Dendritic cell treated with granulocyte-macrophage colony-stimulating factor and Interleukin-4, amounts not matched to agents 40 ng/mL and 50 ng/mL, for 4 days (primary cell): ENCODE data around the gene DYNLT1.
"Not testable (repeated sequence)": the region's sequence is repeated elsewhere in the genome, so short reads cannot be mapped to it uniquely, and the experiment has no call there.

Experiments used
- H3K27ac Mint-ChIP-seq: one replicate; pipeline ENCODE4 v1.8.0; 2022; ENCODE audit warnings: mild to moderate bottlenecking, mixed read lengths
- H3K27me3 Mint-ChIP-seq: one replicate; pipeline ENCODE4 v1.8.0; 2022; ENCODE audit warnings: mild to moderate bottlenecking, mixed read lengths
- H3K36me3 Mint-ChIP-seq: one replicate; pipeline ENCODE4 v1.8.0; 2022; ENCODE audit warnings: low read depth, mixed read lengths
- H3K4me1 Mint-ChIP-seq: one replicate; pipeline ENCODE4 v1.8.0; 2022; ENCODE audit warnings: low read depth, mixed read lengths
- H3K4me3 Mint-ChIP-seq: one replicate; pipeline ENCODE4 v1.8.0; 2022; ENCODE audit warnings: mild to moderate bottlenecking, moderate library complexity, mixed read lengths
- H3K9me3 Mint-ChIP-seq: one replicate; pipeline ENCODE4 v1.8.0; 2022; ENCODE audit warnings: mixed read lengths
- intact Hi-C: fragments of 100-400 bp; cut with micrococcal nuclease; formaldehyde crosslinking; loops from one replicate; pipeline ENCODE4 v1.15.0; 2022

DYNLT1 gene

DNA sequence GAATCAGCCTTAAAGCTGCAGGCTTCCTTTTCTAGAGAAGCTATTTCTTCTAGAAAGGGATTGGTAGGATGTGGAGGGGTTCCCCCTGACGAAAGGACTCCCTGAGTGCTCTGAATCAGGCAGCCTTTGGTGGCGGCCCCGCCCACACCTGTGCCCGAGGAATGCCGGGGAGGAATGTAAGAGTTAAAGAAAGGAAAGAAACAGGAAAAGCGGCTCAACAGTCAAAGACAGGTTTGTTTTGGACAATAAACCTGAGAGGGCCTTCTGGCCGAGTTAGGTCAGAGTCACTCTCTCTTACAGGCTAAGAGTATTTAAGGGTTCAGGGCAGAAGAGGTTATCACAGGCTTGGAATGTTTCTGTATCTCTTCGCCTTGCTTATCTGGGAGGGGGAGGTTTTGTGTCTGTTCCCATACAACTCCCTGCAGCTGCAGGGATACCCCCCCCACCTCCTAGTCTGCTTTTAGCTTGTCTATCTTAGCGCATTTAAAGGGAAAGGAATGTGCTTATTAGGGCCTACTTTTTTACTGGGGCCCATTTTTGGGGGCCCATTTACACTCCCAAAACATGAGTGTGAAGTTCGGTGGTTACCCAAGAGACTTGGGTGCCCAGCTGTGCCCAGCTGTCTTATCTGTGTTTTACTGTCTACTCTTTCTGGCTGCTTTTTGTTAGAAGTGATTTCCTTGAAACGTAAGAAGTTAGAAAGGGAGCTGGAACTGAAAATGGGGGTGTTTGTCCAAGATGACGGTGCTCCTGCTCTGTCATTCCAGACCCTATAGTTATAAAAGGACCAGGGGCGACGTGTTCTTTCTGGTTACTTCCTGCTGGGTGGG, 32.8 kb downstream of the DYNLT1 start:
- H3K4me3 Mint-ChIP-seq = no peak overlapping the region
- no peaks in the 10 kb centered on the region for H3K4me1 Mint-ChIP-seq
- H3K27ac Mint-ChIP-seq = no peak overlapping the region
- H3K36me3 Mint-ChIP-seq = peaks cover 86% of the 10 kb centered on the region
- no peaks in the 10 kb centered on the region for H3K9me3 Mint-ChIP-seq
- intact Hi-C loops = no loop called here
- no peaks in the 10 kb centered on the region for H3K27me3 Mint-ChIP-seq

DNA sequence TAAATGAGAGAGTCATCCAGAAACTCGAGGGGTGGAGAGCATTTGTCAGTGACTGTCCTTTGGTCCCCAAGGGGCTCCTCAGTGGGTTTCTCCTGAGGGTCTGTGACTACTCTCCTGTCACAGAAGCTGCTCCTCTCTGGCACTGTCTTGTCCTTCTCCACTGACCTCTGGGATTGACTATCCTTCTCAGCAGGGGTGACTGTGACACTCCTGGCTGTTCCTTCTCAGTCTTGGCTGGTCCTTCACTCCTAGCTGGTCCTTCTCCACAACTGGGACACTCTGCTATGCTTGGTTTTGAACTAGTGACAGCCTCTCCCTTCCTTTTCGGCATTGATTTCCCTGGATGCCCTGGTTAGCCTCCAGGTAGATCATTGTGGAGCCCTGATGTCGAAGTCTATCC, 33.5 kb downstream of the DYNLT1 start:
- no peak overlapping the region for H3K27ac Mint-ChIP-seq
- no peaks in the 10 kb centered on the region for H3K4me1 Mint-ChIP-seq
- H3K27me3 Mint-ChIP-seq = no peaks in the 10 kb centered on the region
- no peak overlapping the region for H3K4me3 Mint-ChIP-seq
- no peaks in the 10 kb centered on the region for H3K9me3 Mint-ChIP-seq
- intact Hi-C loops = no loop called here
- H3K36me3 Mint-ChIP-seq = peaks cover 86% of the 10 kb centered on the region

DNA sequence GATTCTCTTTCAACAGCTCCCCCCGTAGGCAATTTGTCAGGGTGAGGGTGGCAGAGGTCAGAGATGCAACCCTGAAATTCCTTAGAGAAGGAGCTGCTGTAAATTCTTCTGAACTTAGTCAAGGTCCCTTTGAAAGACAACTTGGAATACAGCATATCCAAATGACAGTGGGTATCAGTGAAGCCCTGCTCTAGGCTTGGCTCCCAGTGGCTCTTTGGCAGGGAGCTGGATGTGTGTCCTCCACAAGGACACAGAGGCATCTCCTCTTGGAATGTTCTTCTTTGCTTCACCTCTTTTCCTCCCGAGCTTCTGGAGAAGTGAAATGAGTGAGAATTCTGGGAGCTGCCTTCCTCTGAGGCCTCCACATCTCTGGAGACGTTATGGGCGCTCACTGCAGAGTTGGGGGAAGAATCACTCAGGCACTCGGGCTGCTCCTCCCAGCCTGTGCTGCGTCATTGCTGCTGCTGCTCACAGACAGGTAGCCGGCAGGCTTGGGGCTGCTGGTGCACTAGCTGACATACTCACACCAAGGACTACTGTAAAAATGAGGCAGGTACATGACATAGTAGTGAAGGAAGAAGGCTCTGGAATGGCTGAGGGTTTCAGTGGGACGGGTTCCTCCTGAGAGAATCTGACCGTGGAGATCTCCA, 34.1 kb downstream of the DYNLT1 start:
- no peaks in the 10 kb centered on the region for H3K4me1 Mint-ChIP-seq
- no peak overlapping the region for H3K27ac Mint-ChIP-seq
- no peaks in the 10 kb centered on the region for H3K9me3 Mint-ChIP-seq
- intact Hi-C loops = no loop called here
- H3K36me3 Mint-ChIP-seq = peaks cover 86% of the 10 kb centered on the region
- H3K4me3 Mint-ChIP-seq = no peak overlapping the region
- H3K27me3 Mint-ChIP-seq = no peaks in the 10 kb centered on the region

DNA sequence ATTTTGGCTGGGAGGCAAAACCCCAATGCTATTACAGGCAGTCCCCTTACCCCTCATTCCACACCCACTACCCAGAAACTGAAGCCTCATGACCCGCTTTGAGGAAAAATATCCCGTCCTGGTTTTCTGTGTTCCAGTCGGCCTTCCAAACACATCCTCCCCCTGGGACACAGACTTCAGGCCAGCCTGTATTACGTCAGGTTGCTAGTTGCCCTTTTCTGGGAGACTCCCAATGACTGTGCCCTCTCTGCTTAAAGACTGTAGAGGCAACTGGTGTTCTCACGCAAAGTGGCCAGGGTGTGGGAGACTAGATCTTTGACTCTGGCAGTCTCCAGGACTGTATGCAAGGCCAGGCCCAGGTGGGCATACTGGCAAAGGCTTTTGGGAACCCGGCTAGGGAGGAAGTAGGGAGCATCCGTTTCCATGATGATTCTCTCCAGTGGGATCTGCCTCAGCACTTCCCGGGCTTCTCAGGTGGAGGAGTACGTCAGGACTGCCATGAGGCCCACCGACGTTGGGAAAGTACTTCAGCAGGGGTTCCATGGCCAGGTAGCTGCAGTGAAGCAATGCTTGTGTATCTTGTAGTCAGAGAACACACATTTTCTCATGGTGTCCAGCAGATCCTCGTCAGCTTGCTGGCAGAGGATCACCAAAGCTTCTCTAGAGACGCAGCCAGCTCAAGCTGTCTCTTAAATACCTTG, 34.9 kb downstream of the DYNLT1 start:
- no peak overlapping the region for H3K4me3 Mint-ChIP-seq
- no peaks in the 10 kb centered on the region for H3K9me3 Mint-ChIP-seq
- no peak overlapping the region for H3K27ac Mint-ChIP-seq
- H3K27me3 Mint-ChIP-seq = no peaks in the 10 kb centered on the region
- intact Hi-C loops = no loop called here
- H3K36me3 Mint-ChIP-seq = peaks cover 86% of the 10 kb centered on the region
- no peaks in the 10 kb centered on the region for H3K4me1 Mint-ChIP-seq

DNA sequence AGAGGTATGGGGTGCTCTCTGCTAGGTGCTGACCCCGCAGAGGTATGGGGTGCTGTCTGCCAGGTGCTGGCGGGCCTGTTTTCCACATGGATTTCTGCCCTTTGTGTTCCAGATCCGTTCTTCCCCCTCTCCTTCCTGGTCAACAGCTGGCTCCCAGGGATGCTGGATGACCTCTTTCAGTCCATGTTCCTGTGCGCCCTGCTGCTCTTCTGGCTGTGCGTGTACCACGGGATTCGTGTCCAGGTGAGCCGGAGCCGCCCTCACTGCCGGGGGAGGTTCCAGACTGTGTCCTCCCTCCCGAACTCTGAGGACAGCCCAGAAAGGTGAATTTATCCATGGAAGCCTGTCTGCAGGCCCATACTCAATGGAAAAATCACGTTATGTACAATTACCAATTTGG, 36.3 kb downstream of the DYNLT1 start:
- no peaks in the 10 kb centered on the region for H3K27me3 Mint-ChIP-seq
- no peaks in the 10 kb centered on the region for H3K4me1 Mint-ChIP-seq
- H3K27ac Mint-ChIP-seq = no peak overlapping the region
- H3K9me3 Mint-ChIP-seq = no peaks in the 10 kb centered on the region
- peaks cover 97% of the 10 kb centered on the region for H3K36me3 Mint-ChIP-seq
- intact Hi-C loops = no loop called here
- no peak overlapping the region for H3K4me3 Mint-ChIP-seq

DNA sequence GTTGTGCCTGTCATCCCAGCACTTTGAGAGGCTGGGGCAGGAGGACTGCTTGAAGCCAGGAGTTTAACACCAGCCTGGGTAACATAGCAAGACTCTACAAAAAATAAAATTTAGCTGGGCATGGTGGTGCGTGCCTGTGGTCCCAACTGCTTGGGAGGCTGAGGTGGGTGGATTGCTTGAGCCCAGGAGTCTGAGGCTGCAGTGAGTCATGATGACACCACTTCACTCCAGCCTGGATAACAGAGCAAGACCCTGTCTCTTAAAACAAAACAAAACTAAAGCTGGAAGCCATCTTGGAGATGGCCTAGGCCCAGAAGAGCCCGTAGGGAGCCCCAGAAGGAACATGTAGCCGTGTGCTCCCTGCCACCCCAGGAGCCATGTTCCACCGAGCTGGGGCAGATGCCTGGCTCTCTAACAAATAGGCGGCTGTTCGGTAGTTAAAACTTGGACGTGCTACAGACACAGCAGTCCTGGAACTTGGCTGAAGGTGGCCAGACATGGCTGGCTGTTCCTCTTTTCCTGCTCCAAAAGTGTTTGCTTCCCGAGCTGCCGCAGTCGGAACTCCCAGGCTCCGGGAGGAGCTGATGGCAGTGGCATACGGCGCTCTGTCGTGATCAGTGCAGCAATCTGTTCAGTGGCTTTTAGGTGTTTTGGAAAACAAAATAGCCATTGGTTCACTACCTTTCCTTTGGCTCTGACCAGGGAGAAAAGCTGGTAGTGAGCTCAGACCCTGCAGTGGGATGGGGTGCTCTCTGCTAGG, 37.0 kb downstream of the DYNLT1 start:
- H3K27me3 Mint-ChIP-seq = no peaks in the 10 kb centered on the region
- H3K36me3 Mint-ChIP-seq = peaks cover 99% of the 10 kb centered on the region
- H3K4me3 Mint-ChIP-seq = no peak overlapping the region
- intact Hi-C loops = no loop called here
- no peaks in the 10 kb centered on the region for H3K9me3 Mint-ChIP-seq
- H3K27ac Mint-ChIP-seq = no peak overlapping the region
- no peaks in the 10 kb centered on the region for H3K4me1 Mint-ChIP-seq

DNA sequence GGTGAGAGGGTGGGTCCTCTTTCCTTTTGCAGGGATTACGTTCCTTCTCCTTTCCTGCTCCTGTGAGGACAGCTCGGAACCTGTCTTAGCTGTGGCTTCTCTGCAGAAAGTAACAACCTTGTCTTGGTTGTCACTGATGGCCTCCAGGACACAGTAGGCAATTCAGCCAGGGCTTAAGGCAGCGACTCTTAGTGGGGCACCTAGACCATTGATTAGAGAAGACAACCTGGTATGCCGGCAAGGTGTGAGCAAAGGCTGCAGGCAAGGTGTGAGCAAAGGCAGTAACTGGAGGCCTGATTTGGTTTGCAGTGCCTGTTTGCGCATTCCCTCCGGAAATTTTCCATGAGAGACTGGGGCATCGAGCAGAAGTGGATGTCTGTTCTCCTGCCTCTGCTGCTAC, 37.6 kb downstream of the DYNLT1 start:
- peaks cover 99% of the 10 kb centered on the region for H3K36me3 Mint-ChIP-seq
- intact Hi-C loops = no loop called here
- no peak overlapping the region for H3K4me3 Mint-ChIP-seq
- H3K4me1 Mint-ChIP-seq = no peaks in the 10 kb centered on the region
- H3K9me3 Mint-ChIP-seq = no peaks in the 10 kb centered on the region
- H3K27ac Mint-ChIP-seq = no peak overlapping the region
- H3K27me3 Mint-ChIP-seq = no peaks in the 10 kb centered on the region

DNA sequence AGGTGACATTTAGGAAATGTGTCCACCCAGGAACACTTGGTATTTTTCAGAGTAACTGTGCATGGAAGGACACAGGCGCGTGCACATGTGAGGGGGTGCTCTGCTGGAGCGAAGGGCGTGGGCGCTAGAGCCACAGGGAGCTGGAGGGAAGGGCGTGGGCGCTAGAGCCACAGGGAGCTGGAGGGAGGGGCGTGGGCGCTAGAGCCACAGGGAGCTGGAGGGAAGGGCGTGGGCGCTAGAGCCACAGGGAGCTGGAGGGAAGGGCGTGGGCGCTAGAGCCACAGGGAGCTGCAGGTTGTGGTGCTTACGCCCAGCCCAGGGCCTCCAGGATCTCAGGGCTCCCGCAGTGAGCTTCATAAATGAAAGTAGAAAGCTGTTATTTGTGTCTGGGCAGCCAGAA, 38.5 kb downstream of the DYNLT1 start:
- H3K4me1 Mint-ChIP-seq, H3K27me3 Mint-ChIP-seq, H3K9me3 Mint-ChIP-seq, H3K27ac Mint-ChIP-seq, H3K4me3 Mint-ChIP-seq, intact Hi-C loops: not testable (repeated sequence)
- peaks cover 97% of the 10 kb centered on the region for H3K36me3 Mint-ChIP-seq

DNA sequence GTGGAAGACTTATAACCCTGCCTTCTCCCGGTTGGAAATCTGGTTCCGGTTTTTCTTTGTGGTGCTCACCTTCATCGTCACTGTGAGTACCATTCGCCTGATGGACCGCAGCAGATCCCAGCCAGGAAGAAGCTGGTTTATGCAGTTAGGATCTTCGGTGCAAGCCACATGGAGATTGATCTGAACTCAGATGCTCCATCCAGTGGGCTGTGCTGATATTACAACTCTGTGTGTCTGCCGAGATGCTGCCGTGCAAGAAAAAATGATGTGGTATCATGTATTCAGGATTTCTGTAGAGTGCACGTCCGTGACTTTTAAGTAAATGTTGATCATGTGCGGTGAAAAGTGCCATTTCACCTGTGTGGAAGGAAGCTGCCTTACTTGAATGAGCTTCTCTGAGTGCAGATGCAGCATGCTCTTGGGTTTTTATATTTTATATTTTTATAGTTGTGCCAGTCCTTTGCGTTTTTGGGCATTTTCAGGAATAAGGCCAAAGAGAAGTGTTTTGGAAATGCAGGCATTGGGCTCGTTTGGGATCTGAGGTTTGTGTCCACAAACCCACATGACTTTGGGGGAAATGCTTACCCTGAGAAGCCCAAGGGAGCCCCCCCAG, 39.2 kb downstream of the DYNLT1 start:
- Mint-ChIP-seq H3K4me3 (no peak overlapping the region), H3K27ac (no peak overlapping the region), H3K27me3 (no peaks in the 10 kb centered on the region), H3K9me3 (no peaks in the 10 kb centered on the region), H3K36me3 (peaks cover 94% of the 10 kb centered on the region), H3K4me1 (no peaks in the 10 kb centered on the region)
- intact Hi-C loops = loop anchor here (1.0 kb wide), 1 partner anchor 391 kb away; no protein-coding TSS in a partner anchor

DNA sequence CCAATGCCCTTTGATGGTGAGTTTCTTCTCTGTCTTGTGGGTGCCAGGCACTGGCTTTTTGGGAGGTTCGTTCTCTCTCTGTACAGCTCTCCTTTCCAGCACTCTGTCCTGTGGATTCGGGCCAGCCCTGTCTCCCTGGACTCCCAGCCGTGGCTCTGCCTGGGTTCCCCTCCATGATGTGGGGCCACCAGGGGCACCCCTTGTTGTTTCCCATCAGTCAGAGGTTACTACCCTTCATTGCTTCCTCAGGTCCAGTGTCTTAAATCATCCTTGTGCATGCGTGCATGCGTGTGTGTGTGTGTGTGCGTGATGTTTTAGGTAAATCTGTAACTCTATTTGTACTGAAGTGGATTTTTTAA, 40.5 kb downstream of the DYNLT1 start:
- intact Hi-C loops = no loop called here
- Mint-ChIP-seq H3K4me1 (no peaks in the 10 kb centered on the region), H3K9me3 (no peaks in the 10 kb centered on the region), H3K27me3 (no peaks in the 10 kb centered on the region), H3K36me3 (peaks cover 94% of the 10 kb centered on the region), H3K4me3 (no peak overlapping the region), H3K27ac (no peak overlapping the region)

DNA sequence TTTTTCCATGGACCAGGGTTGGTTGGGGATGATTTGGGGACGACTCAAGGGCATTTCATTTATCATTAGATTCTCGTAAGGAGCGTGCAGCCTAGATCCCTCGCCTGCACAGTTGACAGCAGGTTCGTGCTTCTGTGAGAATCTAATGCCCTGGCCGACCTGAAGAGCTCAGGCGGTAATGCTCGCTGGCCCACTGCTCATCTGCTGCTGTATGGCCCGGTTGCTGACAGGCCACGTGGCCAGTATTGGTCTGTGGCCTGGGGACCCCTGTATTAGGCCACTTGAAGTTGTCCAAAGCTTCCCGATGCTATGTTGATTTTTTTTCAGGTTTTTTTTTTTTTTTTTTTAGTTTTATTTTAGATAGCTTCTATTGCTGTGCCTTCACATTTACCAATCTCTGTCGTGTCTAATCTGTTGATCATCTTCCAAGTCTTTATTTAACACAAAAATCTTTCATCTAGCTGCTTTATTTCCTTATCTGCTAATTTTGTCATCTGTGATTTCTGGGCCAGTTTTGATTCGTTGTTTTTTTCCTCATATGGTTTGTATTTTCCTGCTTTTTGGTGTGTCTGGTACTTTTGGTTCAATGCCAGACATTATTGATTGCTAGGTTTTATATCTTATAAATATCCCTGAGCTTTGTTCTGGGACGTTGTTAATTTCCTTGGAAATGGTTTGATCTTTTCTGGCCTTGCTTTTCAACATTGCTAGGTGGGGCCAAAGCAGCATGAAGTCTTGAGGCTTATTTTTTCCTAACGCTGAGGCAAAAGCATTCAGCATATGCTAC, 41.1 kb downstream of the DYNLT1 start:
- no peaks in the 10 kb centered on the region for H3K4me1 Mint-ChIP-seq
- intact Hi-C loops = no loop called here

DNA sequence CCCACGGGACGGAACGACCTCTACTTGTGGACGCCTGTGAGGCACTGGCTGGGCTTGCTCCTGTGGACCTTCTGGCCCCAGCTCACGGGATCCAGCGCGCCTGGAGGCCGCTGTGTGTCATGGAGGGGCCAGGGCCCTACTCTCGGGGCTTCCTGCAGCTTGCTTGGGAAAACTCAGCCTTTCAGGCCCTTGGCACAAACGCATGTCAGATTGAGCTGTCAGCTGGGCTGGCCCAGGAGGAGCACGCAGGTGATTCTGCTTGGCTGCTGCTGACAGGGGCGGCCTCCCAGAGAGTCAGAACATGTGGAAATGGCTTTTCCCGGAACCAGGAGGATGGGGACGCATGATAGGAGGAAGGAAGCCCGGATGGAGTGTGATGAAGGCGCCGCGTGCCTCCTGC, 44.9 kb downstream of the DYNLT1 start:
- H3K27me3 Mint-ChIP-seq = no peaks in the 10 kb centered on the region
- H3K9me3 Mint-ChIP-seq = no peaks in the 10 kb centered on the region
- intact Hi-C loops = no loop called here
- H3K36me3 Mint-ChIP-seq = peaks cover 94% of the 10 kb centered on the region
- H3K4me3 Mint-ChIP-seq = no peak overlapping the region
- H3K4me1 Mint-ChIP-seq = peaks cover 8% of the 10 kb centered on the region
- H3K27ac Mint-ChIP-seq = no peak overlapping the region

More for the DNA sequence above, 41.1 kb downstream of the DYNLT1 start:
- Mint-ChIP-seq H3K27me3 (no peaks in the 10 kb centered on the region), H3K36me3 (peaks cover 94% of the 10 kb centered on the region), H3K27ac (no peak overlapping the region), H3K4me3 (no peak overlapping the region), H3K9me3 (no peaks in the 10 kb centered on the region)

DNA sequence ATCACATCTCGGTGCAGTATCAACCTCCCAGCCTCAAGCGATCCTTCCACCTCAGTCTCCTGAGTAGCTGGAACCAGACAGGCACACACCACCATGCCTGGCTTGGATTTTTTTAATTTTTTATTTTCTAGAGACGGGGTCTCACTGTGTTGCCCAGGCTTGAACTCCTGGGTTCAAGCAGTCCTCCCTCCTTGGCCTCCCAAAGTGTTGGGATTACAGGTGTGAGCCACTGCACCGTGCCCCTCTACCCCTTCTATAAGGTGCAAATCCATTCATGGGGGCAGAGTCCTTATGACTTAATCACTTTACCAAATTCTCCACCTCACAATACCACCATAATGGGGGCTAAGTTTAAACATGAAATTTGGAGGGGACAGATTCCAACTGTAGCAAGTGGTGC, 47.0 kb downstream of the DYNLT1 start:
- Mint-ChIP-seq H3K9me3 (no peaks in the 10 kb centered on the region), H3K27ac (no peak overlapping the region), H3K4me1 (peaks cover 8% of the 10 kb centered on the region), H3K27me3 (no peaks in the 10 kb centered on the region), H3K36me3 (peaks cover 92% of the 10 kb centered on the region), H3K4me3 (no peak overlapping the region)
- intact Hi-C loops = no loop called here
